ENCODE results near the gene CMC1.
"Not testable (repeated sequence)": the region's sequence is repeated elsewhere in the genome, so short reads cannot be mapped to it uniquely, and the experiment has no call there.

CMC1 gene, protein sequence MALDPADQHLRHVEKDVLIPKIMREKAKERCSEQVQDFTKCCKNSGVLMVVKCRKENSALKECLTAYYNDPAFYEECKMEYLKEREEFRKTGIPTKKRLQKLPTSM

GRCh38 chr3:28241221-28242160, at the start of gene CMC1:
CMC1 (plus strand) TSS chr3:28241619; CDS start chr3:28241794, 175 bp downstream.
- DNase-seq = peak; percentile 88

- no peak for DNase-seq
Observed at GRCh38 chr3:28198161-28198560, 43.3 kb upstream of the CMC1 start.

GRCh38 chr3:28198974-28199373, 42.4 kb upstream of the CMC1 start:
- no peak for DNase-seq

DNA sequence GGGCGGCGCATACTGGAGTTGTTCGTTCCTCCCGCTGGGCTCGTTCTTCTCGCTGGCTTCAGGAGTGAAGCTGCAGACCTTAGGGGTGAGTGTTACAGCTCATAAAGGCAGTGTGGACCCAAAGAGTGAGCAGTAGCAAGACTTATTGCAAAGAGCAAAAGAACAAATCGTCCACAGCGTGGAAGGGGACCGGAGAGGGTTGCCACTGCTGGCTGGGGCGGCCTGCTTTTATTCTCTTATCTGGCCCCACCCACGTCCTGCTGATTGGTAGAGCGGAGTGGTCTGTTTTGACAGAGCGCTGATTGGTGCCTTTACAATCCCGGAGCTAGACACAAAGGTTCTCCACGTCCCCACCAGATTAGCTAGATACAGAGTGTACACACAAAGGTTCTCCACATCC, 41.8 kb upstream of the CMC1 start:
- DNase-seq = not testable (repeated sequence)

DNA sequence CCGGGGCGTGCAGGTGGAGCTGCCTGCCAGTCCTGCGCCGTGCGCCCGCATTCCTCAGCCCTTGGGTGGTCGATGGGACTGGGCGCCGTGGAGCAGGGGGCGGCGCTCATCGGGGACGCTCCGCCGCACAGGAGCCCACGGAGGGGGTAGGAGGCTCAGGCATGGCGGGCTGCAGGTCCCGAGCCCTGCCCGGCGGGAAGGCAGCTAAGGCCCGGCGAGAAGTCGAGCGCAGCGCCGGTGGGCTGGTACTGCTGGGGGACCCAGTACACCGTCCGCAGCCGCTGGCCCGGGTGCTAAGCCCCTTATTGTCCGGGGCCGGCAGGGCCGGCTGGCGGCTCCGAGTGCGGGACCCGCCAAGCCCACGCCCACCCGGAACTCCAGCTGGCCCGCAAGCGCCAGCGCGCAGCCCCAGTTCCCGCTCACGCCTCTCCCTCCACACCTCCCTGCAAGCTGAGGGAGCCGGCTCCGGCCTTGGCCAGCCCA, 41.0 kb upstream of the CMC1 start:
- not testable (repeated sequence) for DNase-seq

GRCh38 chr3:28206479-28206878, 34.9 kb upstream of the CMC1 start:
- DNase-seq = no peak

DNA sequence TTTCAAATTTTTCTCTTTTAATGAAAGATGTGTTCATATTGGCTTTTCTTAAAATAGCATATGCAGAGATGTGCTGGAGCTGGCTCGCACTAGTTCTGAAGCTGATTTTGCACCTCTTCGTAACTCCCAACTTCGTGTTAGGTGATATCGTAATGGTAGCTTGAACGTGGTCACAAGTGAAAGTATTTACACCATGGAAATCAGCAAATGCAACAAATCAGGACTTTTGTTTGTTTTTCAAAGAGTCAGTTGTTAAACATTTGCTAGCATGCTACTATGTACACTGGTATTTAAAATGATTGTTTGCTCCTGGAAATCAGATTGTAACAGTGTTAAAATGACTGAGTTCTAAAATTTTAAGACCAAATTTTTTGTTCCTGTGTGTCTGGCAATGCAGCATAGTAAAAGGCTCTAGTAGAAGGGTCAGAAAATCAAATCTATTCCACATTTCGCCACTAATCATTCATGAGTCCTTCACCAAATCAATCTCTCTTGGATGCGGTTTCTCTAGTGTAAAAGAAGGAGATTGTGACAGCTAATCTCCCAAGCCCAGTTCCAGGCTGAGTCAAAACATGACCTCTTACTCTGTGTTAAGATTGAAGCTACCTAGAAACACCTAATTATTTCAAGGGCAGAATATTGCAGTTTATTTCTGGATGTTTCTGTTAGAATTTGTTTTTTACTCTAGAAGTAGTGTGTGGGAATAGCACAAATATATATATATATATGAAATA, 34.3 kb upstream of the CMC1 start:
- no peak for DNase-seq

DNA sequence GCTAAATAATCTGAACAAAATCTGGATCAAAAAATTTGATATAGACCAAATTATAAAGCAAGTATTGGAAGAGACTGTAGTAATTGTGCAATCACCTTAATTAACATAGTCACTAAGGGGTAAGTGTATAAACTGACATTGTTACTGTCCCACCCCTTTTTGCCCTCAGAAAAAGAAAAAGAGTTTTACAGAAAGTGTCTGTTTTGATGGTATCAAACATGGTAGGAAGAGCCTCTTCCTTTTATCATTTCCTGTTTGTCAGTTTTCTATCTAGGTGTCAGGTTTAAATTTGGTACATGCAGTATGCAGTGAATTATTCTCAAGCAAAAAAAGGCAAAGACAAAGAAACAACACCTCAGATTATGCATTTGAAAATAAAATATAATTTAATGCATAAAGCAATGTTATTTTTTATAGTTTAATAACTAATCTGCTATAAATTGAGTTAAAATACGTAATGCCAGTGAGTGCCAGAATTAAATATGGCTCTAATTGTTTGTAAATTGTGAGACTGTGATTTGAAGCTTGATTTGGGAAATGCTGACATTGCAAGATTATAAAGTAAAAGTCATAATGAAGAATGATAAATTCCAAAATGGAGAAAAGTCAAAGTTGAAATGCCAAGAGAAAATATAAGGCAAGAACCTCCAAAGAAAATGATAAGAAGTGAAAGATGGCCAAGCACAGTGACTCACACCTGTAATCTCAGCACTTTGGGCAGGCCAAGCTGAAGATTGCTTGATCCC, 30.3 kb upstream of the CMC1 start:
- no peak for DNase-seq

- DNase-seq = no peak
Observed at GRCh38 chr3:28212681-28213080, 28.7 kb upstream of the CMC1 start.

GRCh38 chr3:28215407-28215806, 26.0 kb upstream of the CMC1 start:
- DNase-seq = no peak

- DNase-seq = no peak
Observed at GRCh38 chr3:28218071-28218916, 23.1 kb upstream of the CMC1 start.

- no peak for DNase-seq
Observed at GRCh38 chr3:28218917-28219198, 22.6 kb upstream of the CMC1 start.

GRCh38 chr3:28224430-28224829, 17.0 kb upstream of the CMC1 start:
- DNase-seq = no peak

DNA sequence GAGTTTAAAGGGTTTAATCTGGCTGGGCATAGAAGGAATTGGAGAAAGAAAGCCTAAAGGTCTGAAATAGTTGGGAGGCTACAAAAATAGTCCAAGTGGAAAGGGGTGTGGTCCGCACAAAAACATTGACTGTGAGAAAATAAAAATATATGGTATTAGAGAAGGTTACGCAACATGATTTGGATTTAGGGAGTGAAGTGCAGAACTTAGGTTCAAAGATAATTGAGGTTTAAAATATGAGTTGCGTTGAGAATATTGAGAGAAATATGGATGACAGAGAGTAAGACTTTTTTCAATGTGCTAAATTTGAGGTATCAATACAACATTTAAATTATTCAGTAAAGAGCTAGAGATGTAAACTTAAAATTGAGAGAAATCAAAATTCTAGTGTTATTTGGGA, 15.4 kb upstream of the CMC1 start:
- no peak for DNase-seq

DNA sequence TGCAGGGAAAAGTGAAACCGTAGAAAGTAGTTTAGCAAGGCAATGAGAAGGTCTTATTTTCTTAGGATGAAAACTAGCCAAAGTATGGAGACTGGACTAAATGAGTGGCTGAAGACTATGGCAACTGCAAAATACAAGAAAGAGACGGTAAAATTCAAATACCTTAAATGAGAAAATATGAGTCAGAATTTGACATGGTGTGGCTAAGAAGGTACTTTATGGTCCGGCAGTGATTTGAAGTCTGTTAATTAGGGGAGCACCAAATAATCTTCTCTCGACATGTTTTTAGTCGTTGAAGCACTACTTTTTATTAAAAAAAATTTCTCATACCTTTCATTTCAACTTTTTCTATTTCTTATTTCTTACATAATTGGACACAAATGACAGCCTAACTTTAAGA, 12.8 kb upstream of the CMC1 start:
- DNase-seq = no peak

GRCh38 chr3:28232659-28233058, 8.8 kb upstream of the CMC1 start:
- no peak for DNase-seq

GRCh38 chr3:28234454-28234853, 7.0 kb upstream of the CMC1 start:
- no peak for DNase-seq

DNA sequence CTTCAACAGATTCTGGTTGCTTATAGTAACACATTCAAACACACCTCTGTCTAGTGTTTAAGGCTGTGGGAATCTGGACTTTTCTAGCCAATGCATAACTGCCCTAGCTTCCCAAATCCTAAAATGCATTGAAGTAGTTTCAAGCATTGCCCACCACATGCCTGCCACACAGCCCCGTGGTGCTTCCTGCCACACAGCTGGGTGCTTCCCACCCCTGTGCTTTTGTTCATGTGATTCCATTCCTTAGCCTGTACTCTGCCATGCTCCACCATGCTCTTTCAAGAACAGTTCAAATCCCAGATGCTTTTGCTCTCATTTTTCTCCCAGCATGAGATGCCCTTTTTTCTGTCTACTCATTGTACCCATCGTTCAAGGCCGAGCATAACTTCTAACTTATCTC, 2.3 kb upstream of the CMC1 start:
- DNase-seq = no peak

- no peak for DNase-seq
Observed at GRCh38 chr3:28240441-28240840, 978 bp upstream of the CMC1 start.

GRCh38 chr3:28242519-28242918, 1.1 kb downstream of the CMC1 start:
- no peak for DNase-seq

DNA sequence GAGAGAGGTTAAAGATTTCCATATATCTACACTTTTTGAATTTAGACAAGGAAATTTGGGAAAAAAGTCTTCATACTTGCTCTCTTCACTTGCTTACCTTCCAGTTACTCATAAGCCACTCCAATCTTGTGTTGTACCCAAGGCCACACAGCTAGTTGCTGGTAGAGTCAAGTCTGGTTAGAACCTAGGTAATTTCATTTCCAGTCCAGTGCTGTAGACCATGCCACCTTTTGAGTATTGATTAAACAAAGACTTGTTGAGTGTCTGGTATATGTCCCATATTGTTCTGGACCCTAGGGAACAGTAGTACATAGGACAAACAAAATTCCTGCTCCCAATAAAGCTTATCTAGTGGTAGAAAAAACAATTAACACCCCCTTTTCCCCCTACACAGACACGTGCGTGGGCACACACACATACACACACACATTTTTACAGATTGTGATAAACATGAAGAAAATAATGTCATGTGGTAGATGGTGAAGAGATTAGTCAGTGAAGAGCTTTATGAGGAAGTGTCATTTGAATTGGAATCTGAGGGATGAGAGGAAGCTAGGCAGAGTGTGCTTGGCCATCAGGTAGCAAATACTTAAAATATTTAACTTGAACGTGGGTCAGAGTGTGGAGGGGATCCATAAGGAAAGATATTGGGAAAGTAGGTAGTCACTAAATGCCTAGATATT, 2.1 kb downstream of the CMC1 start:
- DNase-seq = peak; percentile 3

GRCh38 chr3:28244491-28244890, 3.1 kb downstream of the CMC1 start:
- DNase-seq = no peak

Data from CD4-positive, alpha-beta T cell treated with Interferon gamma for 1 hour (primary cell).